Hematopoietic multipotent progenitor cell treated with erythropoietin and hydrocortisone succinate and interleukin-3 and kit ligand, for 6 days (in vitro differentiated cells): ENCODE data around the gene SPDYE8.
A peak's percentile ranks its signal among the peaks of the same experiment; 100 is the strongest.
"Not testable (repeated sequence)": the region's sequence is repeated elsewhere in the genome, so short reads cannot be mapped to it uniquely, and the experiment has no call there.

Experiments
- DNase-seq: peaks from one replicate; pipeline ENCODE4 v3.0.0-alpha.2; 2015

Gene SPDYE8, protein sequence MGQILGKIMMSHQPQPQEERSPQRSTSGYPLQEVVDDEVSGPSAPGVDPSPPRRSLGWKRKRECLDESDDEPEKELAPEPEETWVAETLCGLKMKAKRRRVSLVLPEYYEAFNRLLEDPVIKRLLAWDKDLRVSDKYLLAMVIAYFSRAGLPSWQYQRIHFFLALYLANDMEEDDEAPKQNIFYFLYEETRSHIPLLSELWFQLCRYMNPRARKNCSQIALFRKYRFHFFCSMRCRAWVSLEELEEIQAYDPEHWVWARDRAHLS

DNA sequence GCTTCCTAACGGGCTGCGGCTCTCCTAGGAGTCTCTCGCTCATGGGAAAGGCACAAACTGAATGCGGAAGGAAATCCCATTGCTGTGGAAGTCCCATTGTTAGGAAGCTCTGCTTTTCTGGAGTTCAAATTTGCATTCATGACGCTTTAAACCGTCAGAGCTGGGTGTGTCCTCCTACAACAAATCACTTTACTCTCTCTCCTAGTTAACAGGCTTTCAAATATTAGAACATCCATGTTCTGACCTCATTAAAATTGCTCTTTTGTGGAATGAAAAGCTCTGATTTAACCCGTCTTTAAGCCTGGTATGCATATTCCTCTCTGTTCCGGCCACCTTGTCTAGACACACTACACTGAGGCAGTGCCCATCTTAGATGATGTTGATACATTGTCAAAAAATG lies at the start of gene SPDYE8:
Gene SPDYE8, minus strand, starts transcription at position 101 of the 400 bp plus-strand sequence. CDS start 1,800 bp downstream, outside the sequence.
- DNase-seq, result not testable (repeated sequence)

DNA sequence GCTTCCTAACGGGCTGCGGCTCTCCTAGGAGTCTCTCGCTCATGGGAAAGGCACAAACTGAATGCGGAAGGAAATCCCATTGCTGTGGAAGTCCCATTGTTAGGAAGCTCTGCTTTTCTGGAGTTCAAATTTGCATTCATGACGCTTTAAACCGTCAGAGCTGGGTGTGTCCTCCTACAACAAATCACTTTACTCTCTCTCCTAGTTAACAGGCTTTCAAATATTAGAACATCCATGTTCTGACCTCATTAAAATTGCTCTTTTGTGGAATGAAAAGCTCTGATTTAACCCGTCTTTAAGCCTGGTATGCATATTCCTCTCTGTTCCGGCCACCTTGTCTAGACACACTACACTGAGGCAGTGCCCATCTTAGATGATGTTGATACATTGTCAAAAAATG lies 28.2 kb upstream of the SPDYE8 start, which contains the start of gene SPDYE11:
Gene SPDYE11, minus strand, starts transcription at position 101 of the 400 bp plus-strand sequence. CDS start 1,800 bp downstream, outside the sequence.
- not testable (repeated sequence) for DNase-seq

DNA sequence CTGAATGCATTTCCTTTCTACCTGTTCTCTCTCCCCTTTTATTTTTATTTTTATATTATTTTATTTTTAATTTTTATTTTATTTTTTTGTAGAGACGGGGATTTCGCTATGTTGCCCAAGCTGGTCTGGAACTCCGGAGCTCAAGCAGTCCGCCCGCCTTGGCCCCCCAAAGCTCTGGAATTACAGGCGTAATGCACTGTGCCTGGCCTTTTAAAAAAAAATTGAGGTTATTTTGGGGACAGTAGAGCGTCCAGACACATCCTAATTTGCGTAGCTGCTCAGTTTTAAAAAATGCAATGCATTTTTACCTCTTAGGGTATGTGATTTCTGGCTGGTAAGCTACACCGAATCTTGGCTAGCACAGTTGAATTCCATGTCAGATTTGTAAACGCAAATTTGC lies 23.1 kb downstream of the SPDYE8 start:
- DNase-seq, result not testable (repeated sequence)

DNA sequence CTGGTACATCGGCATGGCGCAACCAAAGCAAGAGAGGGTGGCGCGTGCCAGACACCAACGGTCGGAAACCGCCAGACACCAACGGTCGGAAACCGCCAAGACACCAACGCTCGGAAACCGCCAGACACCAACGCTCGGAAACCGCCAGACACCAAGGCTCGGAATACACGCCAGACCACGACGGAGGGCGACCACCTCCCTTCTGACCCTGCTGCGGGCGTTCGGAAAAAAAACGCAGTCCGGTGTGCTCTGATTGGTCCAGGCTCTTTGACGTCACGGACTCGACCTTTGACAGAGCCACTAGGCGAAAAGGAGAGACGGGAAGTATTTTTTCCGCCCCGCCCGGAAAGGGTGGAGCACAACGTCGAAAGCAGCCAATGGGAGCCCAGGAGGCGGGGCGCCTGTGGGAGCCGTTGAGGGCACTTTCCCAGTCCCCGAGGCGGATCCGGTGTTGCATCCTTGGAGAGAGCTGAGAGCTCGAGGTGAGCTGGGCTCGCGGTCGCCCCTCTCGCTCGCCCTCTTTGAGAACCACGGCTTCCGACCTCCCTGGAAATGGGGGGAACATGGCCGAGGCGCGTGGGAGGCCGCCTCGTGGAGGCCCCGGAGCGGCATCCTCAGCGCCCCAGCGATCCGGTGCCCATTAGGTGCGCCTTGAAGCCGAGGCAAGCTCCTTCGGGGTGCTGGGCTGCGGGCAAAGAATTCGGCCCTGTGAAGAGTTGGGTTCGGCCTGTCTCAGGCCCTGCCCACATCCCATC lies 23.7 kb downstream of the SPDYE8 start:
- peak; percentile 92 for DNase-seq

DNA sequence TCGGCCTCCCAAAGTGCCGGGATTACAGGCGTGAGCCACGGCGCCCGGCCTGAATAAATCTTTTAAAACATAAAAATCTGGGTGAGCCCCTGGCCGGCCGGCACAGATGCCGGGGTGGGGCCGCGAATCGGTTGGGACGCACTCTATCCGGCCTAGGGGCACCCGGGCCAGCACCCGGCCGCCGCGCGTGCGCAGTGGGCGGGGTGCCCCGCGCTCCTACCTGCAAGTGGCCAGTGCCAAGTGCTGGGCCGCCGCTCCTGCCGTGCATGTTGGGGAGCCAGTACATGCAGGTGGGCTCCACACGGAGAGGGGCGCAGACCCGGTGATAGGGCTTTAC lies 24.2 kb downstream of the SPDYE8 start:
- DNase-seq, result not testable (repeated sequence)

DNA sequence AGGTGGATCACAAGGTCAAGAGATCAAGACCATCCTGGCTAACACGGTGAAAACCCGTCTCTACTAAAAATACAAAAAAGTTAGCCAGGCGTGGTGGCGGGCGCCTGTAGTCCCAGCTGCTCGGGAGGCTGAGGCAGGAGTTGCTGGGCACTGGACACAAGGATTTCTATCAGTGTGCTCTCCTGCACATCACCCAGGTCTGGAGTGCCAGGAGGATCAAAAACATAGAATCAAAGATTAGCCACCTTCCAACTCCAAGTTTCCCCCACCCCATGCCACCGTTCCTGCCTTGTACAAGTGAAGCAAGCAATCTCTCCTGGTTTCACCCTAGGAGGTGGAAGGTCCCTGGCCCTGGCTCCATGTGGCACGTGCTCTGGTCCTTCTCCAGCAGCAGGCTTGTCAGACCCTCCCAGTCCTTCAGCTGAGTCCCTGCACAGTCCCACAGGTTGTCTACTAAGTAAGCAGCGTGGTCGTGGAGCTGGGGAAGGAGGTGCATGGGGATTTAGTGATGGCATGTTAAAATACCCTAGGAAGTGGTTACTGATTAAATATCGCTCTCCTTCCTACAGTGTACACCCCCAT lies 31.6 kb downstream of the SPDYE8 start:
- not testable (repeated sequence) for DNase-seq

DNA sequence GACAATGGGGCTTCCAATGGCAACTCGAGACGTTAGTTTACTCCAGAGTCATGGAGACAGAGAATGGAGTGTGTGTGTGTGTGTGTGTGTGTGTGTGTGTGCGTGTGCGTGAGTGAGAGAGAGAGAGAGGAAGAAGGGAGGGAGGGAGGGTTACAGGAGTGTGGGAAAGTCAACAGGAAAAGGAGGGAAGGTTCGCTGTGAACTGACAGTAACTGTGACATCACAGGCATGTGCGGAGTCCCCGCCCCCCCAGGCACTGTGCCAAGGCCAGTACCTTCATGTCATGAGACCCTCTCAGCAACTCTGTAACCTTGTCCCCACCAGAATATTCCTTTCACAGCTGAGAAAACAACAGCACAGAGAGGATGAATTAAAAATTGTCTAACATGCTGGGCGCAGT lies 32.1 kb downstream of the SPDYE8 start:
- DNase-seq, result not testable (repeated sequence)

DNA sequence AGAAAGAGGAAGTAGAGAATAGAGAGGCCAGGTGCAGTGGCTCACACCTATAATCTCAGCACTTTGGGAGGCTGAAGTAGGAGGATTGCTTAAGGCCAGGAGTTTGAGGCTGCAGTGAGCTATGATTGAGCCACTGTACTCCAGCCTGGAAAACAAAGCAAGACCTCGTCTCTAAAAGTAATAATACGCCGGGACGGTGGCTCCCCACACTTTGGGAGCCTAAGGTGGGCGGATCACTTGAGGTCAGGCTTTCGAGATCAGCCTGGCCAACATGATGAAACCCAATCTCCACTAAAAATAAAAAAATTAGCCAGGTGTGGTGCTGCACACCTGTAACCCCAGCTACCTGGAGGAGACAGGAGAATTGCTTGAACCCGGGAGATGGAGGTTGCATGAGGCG lies 34.1 kb downstream of the SPDYE8 start:
- not testable (repeated sequence) for DNase-seq

DNA sequence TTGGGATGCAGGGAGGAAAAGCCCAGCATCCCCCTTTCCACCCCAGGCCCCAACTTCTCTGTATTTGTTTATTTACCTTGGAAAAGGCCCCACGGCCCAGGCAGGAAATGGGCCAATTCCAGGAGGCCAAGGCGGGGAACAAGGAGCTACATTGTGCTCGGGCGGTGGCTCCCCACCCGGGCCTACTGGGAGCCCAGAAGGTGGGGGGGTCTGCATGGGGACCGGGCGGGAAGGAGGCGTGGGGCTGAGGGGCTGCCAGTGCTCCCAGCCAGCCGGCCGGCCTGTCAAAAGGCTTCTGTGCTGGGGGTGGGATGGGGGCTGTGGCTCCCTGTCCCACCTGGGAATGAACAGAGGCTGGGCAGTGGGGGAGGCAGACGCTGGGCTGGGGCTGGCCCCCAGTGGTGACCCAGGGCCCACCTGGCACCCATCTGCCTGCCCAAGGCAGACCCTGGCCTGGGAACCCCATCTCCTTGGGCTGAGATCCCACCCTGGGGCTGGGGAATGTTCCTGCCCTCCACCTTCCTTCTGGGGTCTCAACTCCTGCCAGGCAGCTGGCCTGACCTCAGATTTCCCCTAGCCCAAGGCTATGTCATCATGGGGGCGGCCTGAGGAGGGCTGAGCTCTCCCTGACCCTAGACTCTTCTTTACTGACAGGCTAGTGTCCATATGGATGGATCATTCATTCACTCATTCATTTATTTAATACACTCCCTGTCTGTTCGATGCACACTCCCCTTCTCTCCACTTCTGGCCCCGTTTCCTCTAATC lies 39.2 kb downstream of the SPDYE8 start:
- DNase-seq, result not testable (repeated sequence)

DNA sequence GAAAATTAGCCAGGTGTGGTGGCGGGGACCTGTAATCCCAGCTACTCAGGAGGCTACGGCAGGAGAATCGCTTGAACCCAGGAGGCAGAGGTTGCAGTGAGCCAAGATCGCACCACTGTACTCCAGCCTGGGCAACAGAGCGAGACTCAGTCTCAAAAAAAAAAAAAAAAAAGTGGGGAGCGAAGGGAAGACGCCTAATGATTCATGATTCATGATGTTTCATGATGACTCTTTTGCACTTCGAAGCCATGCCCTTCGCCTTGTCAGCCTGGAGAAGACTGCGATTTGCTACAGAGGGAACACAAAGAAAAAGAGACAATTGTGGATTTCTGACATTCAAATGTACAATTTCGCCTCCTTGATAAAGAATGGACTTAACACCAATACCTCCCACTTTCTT lies 47.5 kb downstream of the SPDYE8 start:
- not testable (repeated sequence) for DNase-seq

DNA sequence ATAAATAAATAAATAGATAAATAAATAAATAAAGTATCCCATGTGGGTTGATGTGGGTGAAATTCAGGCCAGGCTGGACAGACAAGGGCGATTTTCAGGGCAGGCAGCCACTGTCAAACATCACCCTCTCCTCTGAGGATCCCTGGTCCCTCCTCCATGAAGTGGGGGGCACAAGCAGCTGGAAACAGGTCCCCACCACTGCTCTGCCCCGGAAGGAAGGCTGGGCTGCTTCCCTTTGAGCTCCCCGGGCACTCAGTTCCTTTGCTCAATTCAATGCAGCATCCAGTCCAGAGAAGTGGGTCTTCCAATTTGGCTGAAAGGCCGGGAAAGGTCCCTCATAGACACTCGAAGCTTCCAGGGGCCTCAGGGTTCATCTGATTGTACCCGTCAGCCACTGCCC lies 49.2 kb downstream of the SPDYE8 start:
- DNase-seq, result not testable (repeated sequence)

DNA sequence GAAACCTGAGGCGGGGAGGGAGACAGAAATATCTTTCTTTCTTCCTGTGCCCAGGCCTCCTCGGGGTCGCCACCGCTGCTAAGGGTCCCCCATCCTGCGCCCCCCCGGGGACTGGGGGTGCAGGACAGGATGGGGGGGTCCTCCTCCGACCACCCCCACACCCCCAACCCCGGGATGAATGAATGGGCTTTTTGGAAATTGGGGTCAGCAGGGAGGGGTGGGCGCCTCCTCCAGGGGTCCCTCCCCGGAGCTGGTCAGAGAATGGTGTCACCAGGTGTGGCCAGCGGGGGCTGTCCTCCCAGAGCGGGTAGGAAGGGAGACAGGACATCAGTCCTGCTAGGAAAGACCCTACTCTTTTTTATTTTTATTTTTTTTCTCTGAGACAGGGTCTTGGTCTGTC lies 53.1 kb downstream of the SPDYE8 start:
- DNase-seq, result not testable (repeated sequence)

DNA sequence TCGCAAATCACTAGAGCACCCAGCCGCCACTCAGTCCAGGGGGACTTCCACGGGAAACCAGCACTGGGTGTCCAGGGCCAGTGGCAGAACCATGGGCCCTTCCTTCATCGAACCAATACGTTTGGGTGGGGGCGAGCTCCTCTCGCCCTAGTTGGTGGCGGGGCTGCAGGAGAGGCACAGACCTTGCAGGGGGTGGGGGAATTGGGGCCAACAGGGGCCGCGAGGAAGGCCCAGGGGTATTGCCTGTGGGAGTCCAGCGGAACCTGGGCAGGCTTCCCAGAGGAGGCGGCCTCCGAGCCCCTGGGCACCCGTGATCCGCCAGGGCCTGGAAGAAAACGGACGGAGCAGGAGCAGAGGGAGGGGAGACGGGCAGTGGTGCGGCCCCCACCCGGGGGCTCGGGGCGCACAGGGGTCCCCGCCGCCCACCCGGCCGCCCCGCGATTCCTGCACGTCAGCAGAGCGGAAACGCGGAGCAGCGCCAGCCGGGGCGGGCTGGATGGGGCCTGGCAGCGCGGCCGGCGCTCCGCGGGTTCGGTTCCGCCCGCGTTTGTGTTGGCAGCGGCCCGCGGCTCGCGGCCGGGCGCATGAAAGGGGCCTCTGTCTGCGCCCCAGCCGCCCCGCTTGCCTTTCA lies 53.8 kb downstream of the SPDYE8 start:
- not testable (repeated sequence) for DNase-seq

DNA sequence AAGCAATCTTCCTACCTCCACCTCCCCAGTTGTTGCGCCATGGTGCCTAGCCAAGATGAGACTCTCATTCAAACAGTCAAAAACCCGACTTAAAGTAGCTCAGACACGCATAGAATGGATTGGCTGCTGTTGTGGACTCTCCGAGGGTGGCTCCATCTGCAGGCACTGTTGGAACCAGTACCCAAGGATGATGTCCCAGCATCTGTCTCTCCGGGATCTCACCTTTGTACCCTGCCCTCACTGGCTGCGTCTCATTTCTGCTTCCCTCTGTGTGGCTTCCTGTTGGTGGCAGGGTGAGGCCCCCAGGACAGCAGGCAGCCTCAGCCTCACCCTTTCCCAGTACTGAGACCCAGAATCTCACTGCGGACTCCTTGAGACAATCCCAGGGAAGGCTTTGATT lies 54.8 kb downstream of the SPDYE8 start:
- DNase-seq, result not testable (repeated sequence)

DNA sequence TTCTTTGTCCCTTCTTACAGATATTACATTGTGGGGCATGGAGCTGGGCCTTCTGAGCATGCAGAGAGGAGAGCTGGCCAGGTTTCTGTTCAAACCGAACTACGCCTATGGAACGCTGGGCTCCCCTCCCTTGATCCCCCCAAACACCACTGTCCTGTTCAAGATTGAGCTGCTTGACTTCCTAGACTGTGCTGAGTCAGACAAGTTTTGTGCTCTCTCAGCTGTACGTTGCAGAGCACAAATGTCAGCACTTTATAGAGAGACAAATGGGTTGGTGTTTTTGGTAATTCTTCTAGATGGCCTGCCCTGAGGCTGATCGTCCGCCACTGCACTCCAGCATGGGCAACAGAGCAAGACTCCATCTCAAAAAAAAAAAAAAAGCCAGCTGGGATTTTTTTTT lies 58.1 kb downstream of the SPDYE8 start:
- DNase-seq, result not testable (repeated sequence)
